ENCODE data around the gene MRPL47.

- TF ChIP-seq CTCF (optimal IDR thresholded peaks at IDR 0.05 in 1 of 3, IDR thresholded peaks at IDR 0.05 in 1 of 3, conservative IDR thresholded peaks at IDR 0.05 in 1 of 3; ENCODE audit: extremely low read depth in 1 of 3, insufficient read depth in 2 of 3, low read length in 3 of 3) = no peak
- TF ChIP-seq EZH2 (IDR thresholded peaks at IDR 0.05; ENCODE audit: low read length) = no peak
Measured at GRCh38 chr3:179646177-179646576, 41.7 kb upstream of the MRPL47 start.
